Left ventricle myocardium inferior (tissue), 1 donor: ENCODE data around the gene CXCR5. TPM values are rescaled to one million over a fixed set of nuclear protein-coding genes. Genes with fewer than 3 reads are reported as not detected.
A peak's percentile ranks its signal among the peaks of the same experiment; 100 is the strongest.

ENCODE experiments used
- DNase-seq: peaks from one replicate; pipeline ENCODE4 v3.0.0-alpha.2; 2020
- H3K27ac ChIP-seq: fragments of 200-600 bp; replicated peaks from 2 replicates; pipeline ENCODE4 v1.8.0; 2021
- H3K27me3 ChIP-seq: fragments of 200-600 bp; 2 replicates; pipeline ENCODE4 v1.8.0; 2021; ENCODE audit warnings: low read depth
- H3K36me3 ChIP-seq: fragments of 200-600 bp; 2 replicates; pipeline ENCODE4 v1.8.0; 2021
- H3K4me1 ChIP-seq: fragments of 200-600 bp; 2 replicates; pipeline ENCODE4 v1.8.0; 2021
- H3K4me3 ChIP-seq: fragments of 200-600 bp; 2 replicates; pipeline ENCODE4 v1.8.0; 2021; ENCODE audit warnings: mild to moderate bottlenecking, moderate library complexity
- H3K9me3 ChIP-seq: fragments of 200-600 bp; replicated peaks from 2 replicates; pipeline ENCODE4 v1.8.0; 2021
- CTCF ChIP-seq: fragments of 200-600 bp; IDR thresholded peaks from 2 replicates; pipeline ENCODE4 v1.8.0; 2021; ENCODE audit warnings: antibody characterized with exemption, mild to moderate bottlenecking, borderline replicate concordance
- intact Hi-C: fragments of 100-400 bp; cut with micrococcal nuclease; formaldehyde crosslinking; loops from one replicate; pipeline ENCODE4 v1.11.0; 2022
- total RNA-seq: library from RNA; stranded (reverse); fragmentation: NEBNext Ultra II Directional; extraction: Animal tissue kit (Norgen Biotek cat#: 25700); gene quantifications from one replicate; pipeline ENCODE4 v1.2.1, GENCODE V29; 2021
- donor health status: DM: no; HTN: yes; CAD: no; lungs with severe emphysema.

The CXCR5 gene
- total RNA-seq, 1 donor from 2014 or later: not detected

- no peak for DNase-seq
- Histone ChIP-seq H3K4me1 (peaks cover 98% of the 10 kb centered on the region), H3K27me3 (no peaks in the 10 kb centered on the region), H3K27ac (peak overlapping the region; percentile 96), H3K4me3 (peak overlapping the region; percentile 99), H3K9me3 (no peaks in the 10 kb centered on the region), H3K36me3 (no peaks in the 10 kb centered on the region)
- no peak for TF ChIP-seq CTCF
- intact Hi-C loops: no loop called here
Observed at GRCh38 chr11:118918686-118919280, 35.1 kb downstream of the CXCR5 start.

DNA sequence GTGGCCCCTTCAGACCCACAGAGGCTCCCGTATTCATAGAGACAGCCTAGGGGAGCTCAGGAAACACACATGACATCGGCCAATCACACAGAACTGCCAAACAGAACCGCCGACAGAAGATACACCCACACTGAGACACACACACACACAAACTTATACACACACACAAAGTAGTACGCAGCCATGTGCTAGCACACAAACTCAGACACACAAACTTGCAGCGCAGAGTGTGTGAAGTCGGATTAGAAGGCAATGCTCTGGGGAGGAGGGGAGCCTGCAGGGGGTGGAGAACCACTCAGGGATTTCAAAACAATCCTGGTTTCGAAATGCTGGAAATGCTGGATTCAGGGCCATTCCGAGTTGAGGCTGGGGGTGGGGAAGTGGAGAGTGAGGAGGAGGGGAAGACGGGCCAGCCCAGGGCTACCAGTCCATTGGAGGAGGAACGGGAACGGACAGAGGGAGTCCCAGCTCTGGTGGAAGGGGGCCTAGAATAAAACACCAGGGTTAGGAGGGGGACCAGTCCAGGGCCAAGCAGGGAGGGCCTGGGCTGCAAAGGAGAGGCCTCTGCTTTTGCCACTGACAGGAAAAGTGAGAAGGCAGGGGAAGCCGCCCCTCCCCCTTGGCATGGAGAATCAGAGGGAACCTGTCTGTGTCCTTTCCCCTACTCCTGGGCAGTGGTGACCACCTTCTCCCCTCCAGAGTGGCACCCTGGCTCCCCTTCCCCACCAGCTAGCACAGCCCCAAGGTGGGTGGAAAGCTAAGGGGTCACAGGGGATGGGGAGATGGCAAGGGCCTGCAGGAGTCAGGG lies 37.6 kb downstream of the CXCR5 start:
- no peaks in the 10 kb centered on the region for H3K36me3 ChIP-seq
- no peaks in the 10 kb centered on the region for H3K9me3 ChIP-seq
- H3K4me3 ChIP-seq: peak overlapping the region; percentile 99
- peaks cover 94% of the 10 kb centered on the region for H3K4me1 ChIP-seq
- no peaks in the 10 kb centered on the region for H3K27me3 ChIP-seq
- intact Hi-C loops: no loop called here
- peak overlapping the region; percentile 96 for H3K27ac ChIP-seq
- peak; percentile 68 for DNase-seq
- no peak for TF ChIP-seq CTCF

- peak; percentile 87 for DNase-seq
- no peak for TF ChIP-seq CTCF
- Histone ChIP-seq H3K36me3 (no peaks in the 10 kb centered on the region), H3K9me3 (no peaks in the 10 kb centered on the region), H3K27ac (peak overlapping the region; percentile 96), H3K27me3 (no peaks in the 10 kb centered on the region), H3K4me3 (peak overlapping the region; percentile 99), H3K4me1 (peaks cover 94% of the 10 kb centered on the region)
- intact Hi-C loops: no loop called here
Observed at GRCh38 chr11:118921929-118922744, 38.4 kb downstream of the CXCR5 start.

DNA sequence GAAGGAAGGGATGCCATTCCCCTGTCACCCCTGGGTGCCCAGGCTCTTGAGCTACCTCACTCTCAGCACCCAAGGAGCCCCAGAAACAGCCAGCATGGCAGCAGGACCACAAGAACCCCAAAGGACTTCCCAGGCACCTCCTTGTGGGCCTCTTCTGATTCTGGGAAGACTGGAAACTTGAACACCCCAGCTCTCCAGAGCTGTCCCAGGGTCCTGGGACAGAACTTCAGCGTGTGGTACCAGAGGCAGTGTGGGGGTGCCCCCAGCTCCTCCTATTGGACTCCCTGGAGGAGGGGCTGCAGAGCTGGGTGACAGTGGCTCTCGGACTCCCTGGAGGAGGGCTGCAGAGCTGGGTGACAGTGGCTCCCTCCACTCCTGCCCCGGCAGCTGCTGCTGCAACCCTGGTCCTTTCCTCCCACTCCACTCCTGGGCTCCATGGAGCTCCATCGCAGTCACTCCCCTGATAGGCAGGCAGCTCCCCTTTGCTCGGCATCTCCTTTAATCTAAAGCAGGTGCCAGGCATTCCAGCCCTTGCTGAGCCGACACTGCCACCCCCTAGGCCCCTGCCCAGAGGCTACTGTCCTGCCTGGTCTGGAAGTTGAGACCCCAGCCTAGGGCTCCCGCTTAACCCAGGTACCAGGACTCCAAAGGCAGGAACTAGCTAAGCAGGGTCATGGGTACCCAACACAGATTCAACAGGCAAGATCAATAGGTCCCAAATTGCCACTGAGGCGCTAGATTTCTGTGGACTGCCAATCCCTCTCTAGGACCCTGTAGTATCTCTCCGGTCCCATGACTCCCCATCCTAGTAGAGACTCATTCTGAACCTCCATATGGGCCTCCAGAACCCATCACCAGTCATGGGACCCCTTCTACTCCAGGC lies 39.3 kb downstream of the CXCR5 start:
- Histone ChIP-seq H3K4me3 (peak overlapping the region; percentile 99), H3K4me1 (peaks cover 94% of the 10 kb centered on the region), H3K9me3 (no peaks in the 10 kb centered on the region), H3K27ac (peak overlapping the region; percentile 96), H3K27me3 (no peaks in the 10 kb centered on the region), H3K36me3 (no peaks in the 10 kb centered on the region)
- DNase-seq: no peak
- intact Hi-C loops: no loop called here
- no peak for TF ChIP-seq CTCF
